GM20000 (cell line): ENCODE measurements around the gene CASR.
"Not testable (repeated sequence)": the region's sequence is repeated elsewhere in the genome, so short reads cannot be mapped to it uniquely, and the experiment has no call there.

ENCODE experiments used
- DNase-seq: peaks from one replicate; pipeline ENCODE4 v3.0.0; 2012; ENCODE audit warnings: low spot score
- TF ChIP-seq, protein P1 (sequence below): IDR thresholded peaks from 2 replicates; pipeline ENCODE4 v1.5.1; 2012; ENCODE audit warnings: mild to moderate bottlenecking, control low read depth; ENCODE audit errors: extremely low read depth, missing control alignments

The CASR gene

GRCh38 chr3:122190525-122190924 is 7.1 kb downstream of the CASR start:
- DNase-seq = no peak
- TF ChIP-seq, protein P1, sequence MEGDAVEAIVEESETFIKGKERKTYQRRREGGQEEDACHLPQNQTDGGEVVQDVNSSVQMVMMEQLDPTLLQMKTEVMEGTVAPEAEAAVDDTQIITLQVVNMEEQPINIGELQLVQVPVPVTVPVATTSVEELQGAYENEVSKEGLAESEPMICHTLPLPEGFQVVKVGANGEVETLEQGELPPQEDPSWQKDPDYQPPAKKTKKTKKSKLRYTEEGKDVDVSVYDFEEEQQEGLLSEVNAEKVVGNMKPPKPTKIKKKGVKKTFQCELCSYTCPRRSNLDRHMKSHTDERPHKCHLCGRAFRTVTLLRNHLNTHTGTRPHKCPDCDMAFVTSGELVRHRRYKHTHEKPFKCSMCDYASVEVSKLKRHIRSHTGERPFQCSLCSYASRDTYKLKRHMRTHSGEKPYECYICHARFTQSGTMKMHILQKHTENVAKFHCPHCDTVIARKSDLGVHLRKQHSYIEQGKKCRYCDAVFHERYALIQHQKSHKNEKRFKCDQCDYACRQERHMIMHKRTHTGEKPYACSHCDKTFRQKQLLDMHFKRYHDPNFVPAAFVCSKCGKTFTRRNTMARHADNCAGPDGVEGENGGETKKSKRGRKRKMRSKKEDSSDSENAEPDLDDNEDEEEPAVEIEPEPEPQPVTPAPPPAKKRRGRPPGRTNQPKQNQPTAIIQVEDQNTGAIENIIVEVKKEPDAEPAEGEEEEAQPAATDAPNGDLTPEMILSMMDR = no peak

GRCh38 chr3:122198966-122199365 is 15.5 kb downstream of the CASR start:
- TF ChIP-seq, protein P1 = no peak
- no peak for DNase-seq

DNA sequence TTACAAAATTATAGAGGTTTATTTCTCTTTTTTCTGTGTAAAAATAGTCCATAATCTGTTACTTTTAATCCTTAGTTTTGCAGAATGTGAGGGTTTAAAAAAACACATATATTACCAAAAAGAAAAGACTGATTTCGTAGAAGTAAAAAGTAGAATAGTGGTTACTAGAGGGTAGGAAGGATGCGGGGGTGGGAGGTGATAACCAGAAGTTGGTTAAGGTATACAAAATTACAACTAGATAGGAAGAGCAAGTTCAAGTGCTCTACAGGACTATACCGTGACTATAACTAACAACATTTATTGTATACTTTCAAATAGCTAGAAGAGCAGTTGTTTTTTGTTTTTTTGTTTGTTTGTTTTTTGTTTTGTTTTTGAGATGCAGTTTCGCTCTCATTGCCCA is 16.1 kb downstream of the CASR start:
- TF ChIP-seq, protein P1 = no peak
- DNase-seq = no peak

DNA sequence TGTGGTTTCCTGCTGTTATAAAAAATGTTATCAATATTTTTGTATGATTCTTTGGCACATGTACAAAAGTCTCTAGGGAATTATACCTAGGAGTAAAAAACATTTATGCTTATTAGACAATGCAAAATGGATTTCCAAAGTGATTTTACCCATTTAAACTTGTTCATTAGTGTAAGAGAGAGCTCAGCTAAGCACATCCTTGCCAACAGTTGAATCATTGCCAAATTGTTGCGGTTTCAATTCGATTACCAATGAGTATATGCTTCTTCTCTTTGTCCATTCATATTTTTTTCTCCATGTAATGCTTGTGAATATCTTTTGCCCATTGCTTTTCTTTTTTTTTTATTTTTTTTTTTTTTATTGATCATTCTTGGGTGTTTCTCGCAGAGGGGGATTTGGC is 17.2 kb downstream of the CASR start:
- TF ChIP-seq, protein P1 = no peak
- DNase-seq = no peak

DNA sequence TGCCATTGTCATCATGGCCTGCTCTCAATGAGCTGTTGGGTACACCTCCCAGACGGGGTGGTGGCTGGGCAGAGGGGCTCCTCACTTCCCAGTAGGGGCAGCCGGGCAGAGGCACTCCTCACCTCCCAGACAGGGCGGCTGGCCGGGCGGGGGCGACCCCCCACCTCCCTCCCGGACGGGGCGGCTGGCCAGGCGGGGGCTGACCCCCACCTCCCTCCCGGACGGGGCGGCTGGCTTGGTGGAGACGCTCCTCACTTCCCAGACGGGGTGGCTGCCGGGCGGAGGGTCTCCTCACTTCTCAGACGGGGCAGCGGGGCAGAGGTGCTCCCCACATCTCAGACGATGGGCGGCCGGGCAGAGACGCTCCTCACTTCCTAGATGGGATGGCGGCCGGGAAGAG is 18.0 kb downstream of the CASR start:
- not testable (repeated sequence) for DNase-seq

- TF ChIP-seq, protein P1 = no peak
- DNase-seq = no peak
These were observed 25.1 kb downstream of the CASR start for GRCh38 chr3:122208579-122208978.

GRCh38 chr3:122213650-122214049 is 30.2 kb downstream of the CASR start:
- DNase-seq = no peak
- TF ChIP-seq, protein P1 = no peak

- TF ChIP-seq, protein P1 = no peak
- no peak for DNase-seq
These were observed 31.2 kb downstream of the CASR start for GRCh38 chr3:122214711-122215110.
